CD14-positive monocyte (primary cell): ENCODE measurements around the gene KRT85. TPM values are rescaled to one million over a fixed set of nuclear protein-coding genes. Genes with fewer than 3 reads are reported as not detected.

Experiments used
- DNase-seq, 3 donors: peaks; one replicate each; pipeline ENCODE4 v3.0.0-alpha.2; 2011 to 2022
- H2AFZ ChIP-seq: 2 replicates; pipeline ENCODE4 v1.6.0; 2012; ENCODE audit warnings: mild to moderate bottlenecking, low read depth, low read length, inconsistent platforms; ENCODE audit not compliant: insufficient read depth, poor library complexity, severe bottlenecking
- H3K27ac ChIP-seq, 2 donors: 1 replicate in 1 of 2; 2 replicates in 1 of 2; pipeline ENCODE4 v1.5.1; 2012 to 2013; ENCODE audit warnings: low read length in 2 of 2, control low read depth in 1 of 2, inconsistent platforms in 1 of 2, low read depth in 1 of 2, mild to moderate bottlenecking in 1 of 2
- H3K27me3 ChIP-seq, 2 donors: one replicate each; pipeline versions ENCODE4 v1.6.0 to v1.6.1; 2011 to 2013; ENCODE audit warnings: low read length in 2 of 2; ENCODE audit not compliant: control insufficient read depth in 2 of 2, insufficient read depth in 2 of 2
- H3K36me3 ChIP-seq, 2 donors: replicated peaks in 1 of 2; 1 replicate in 1 of 2; 2 replicates in 1 of 2; pipeline versions ENCODE4 v1.5.1 to v1.6.1; 2012 to 2013; ENCODE audit warnings: low read length in 2 of 2, control low read depth in 1 of 2, inconsistent platforms in 1 of 2, mild to moderate bottlenecking in 1 of 2; ENCODE audit not compliant: insufficient read depth in 2 of 2, control insufficient read depth in 1 of 2
- H3K4me1 ChIP-seq, 2 donors: 1 replicate in 1 of 2; 2 replicates in 1 of 2; pipeline versions ENCODE4 v1.5.1 to v1.6.1; 2012 to 2013; ENCODE audit warnings: low read length in 2 of 2, control low read depth in 1 of 2, inconsistent platforms in 1 of 2, mild to moderate bottlenecking in 1 of 2, moderate library complexity in 1 of 2; ENCODE audit not compliant: insufficient read depth in 2 of 2, control insufficient read depth in 1 of 2
- H3K4me2 ChIP-seq: replicated peaks from 2 replicates; pipeline ENCODE3; 2012; ENCODE audit warnings: low read length, moderate library complexity, mild to moderate bottlenecking; ENCODE audit not compliant: poor library complexity, severe bottlenecking; ENCODE audit errors: extremely low read depth
- H3K4me3 ChIP-seq, 3 experiments: fragments of 200-600 bp in 1 of 3; sonication (generic) in 1 of 3; replicated peaks in 1 of 3; 1 replicate in 2 of 3; 2 replicates in 1 of 3; pipeline ENCODE4 v1.5.1; 2011 to 2013; ENCODE audit warnings: low read length in 3 of 3, mild to moderate bottlenecking in 3 of 3, control low read depth in 2 of 3, low read depth in 2 of 3, inconsistent platforms in 1 of 3, moderate library complexity in 1 of 3
- H3K79me2 ChIP-seq: 2 replicates; pipeline ENCODE4 v1.6.0; 2012; ENCODE audit warnings: mild to moderate bottlenecking, control low read depth, inconsistent platforms, low read length, moderate library complexity; ENCODE audit not compliant: insufficient read depth
- H3K9ac ChIP-seq: 2 replicates; pipeline ENCODE4 v1.6.0; 2017; ENCODE audit warnings: low read length, mild to moderate bottlenecking; ENCODE audit not compliant: insufficient read depth, poor library complexity, severe bottlenecking
- H3K9me3 ChIP-seq, 2 donors: replicated peaks in 1 of 2; 1 replicate in 1 of 2; 2 replicates in 1 of 2; pipeline versions ENCODE4 v1.5.1 to v1.6.1; 2012 to 2013; ENCODE audit warnings: low read length in 2 of 2, control low read depth in 1 of 2; ENCODE audit not compliant: control insufficient read depth in 1 of 2, insufficient read depth in 1 of 2
- H4K20me1 ChIP-seq: 2 replicates; pipeline ENCODE4 v1.6.0; 2012; ENCODE audit warnings: mild to moderate bottlenecking, low read length, control low read depth, moderate library complexity; ENCODE audit not compliant: insufficient read depth
- H3K27ac Mint-ChIP-seq, 7 donors: one replicate each; pipeline ENCODE4 v1.8.0; 2020; ENCODE audit warnings: mild to moderate bottlenecking in 7 of 7, mixed read lengths in 7 of 7, moderate library complexity in 6 of 7, inconsistent platforms in 2 of 7
- H3K27me3 Mint-ChIP-seq, 3 donors: one replicate each; pipeline ENCODE4 v1.8.0; 2021 to 2022; ENCODE audit warnings: low read depth in 3 of 3, mild to moderate bottlenecking in 3 of 3, mixed read lengths in 3 of 3, moderate library complexity in 3 of 3, inconsistent platforms in 1 of 3
- H3K36me3 Mint-ChIP-seq, 2 donors: one replicate each; pipeline ENCODE4 v1.8.0; 2020; ENCODE audit warnings: mixed read lengths in 2 of 2, inconsistent platforms in 1 of 2, mild to moderate bottlenecking in 1 of 2
- H3K4me1 Mint-ChIP-seq: one replicate; pipeline ENCODE4 v1.8.0; 2020; ENCODE audit warnings: mild to moderate bottlenecking, mixed read lengths
- H3K4me3 Mint-ChIP-seq, 2 donors: one replicate each; pipeline ENCODE4 v1.8.0; 2020; ENCODE audit warnings: mild to moderate bottlenecking in 2 of 2, mixed read lengths in 2 of 2, moderate library complexity in 1 of 2
- H3K9me3 Mint-ChIP-seq, 7 donors: one replicate each; pipeline ENCODE4 v1.8.0; 2020 to 2022; ENCODE audit warnings: mixed read lengths in 7 of 7, mild to moderate bottlenecking in 6 of 7, moderate library complexity in 6 of 7, inconsistent platforms in 2 of 7
- WGBS: methylation state at CpG from one replicate; pipeline ENCODE4 v1.1.5; 2013; ENCODE audit warnings: missing lambda C conversion rate; ENCODE audit not compliant: insufficient coverage; 5-methylcytosine and 5-hydroxymethylcytosine counted together
- intact Hi-C, 2 donors: fragments of 100-400 bp; cut with micrococcal nuclease; formaldehyde crosslinking; loops; one replicate each; pipeline versions ENCODE4 v1.15.0 to v1.15.1; 2023
- polyA plus RNA-seq, 3 donors: library from polyadenylated mRNA; depleted of rRNA in 1 of 3; unstranded in 2 of 3; stranded (reverse) in 1 of 3; fragments of 300-500 nt in 2 of 3; fragments of >200 nt in 1 of 3; fragmentation: Illumina TruSeq in 2 of 3; gene quantifications; 1 replicate in 2 of 3; 2 replicates in 1 of 3; pipeline ENCODE4 v1.2.3, GENCODE V29; 2012 to 2021
- TF ChIP-seq, protein P1 (sequence below): fragments of 200-600 bp; IDR thresholded peaks from one replicate; pipeline ENCODE4 v1.8.0; 2022; ENCODE audit warnings: antibody characterized with exemption, mild to moderate bottlenecking

KRT85 gene
- polyA plus RNA-seq, 3 donors, result not detected

DNA sequence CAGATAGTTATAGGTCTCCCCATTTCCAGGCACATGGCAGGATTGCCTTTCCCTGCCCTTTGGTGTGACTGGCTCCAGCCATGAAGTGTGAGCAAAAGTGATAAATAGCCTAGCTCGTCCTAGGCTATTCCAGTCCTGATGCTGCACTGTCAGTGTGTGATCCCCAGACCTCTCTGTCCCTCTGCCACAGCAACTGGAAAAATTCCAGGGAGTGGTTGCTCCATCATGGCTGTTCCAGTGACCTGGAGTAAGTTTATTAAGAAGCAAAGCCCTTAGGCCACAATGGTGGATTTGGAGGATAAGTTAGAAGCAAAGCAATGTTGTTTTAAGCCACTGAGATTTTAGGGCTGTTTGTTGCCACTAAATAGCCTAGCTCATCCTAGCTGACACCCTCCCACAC, 36.2 kb downstream of the KRT85 start:
- Histone ChIP-seq H3K9me3 (no peaks in the 10 kb centered on the region), H3K4me2 (no peak overlapping the region), H3K4me1 (no peaks in the 10 kb centered on the region), H3K36me3 (no peaks in the 10 kb centered on the region), H3K27ac (no peak overlapping the region), H3K27me3 (peaks cover 2 to 4% of the 10 kb centered on the region in 2 donors), H3K79me2 (no peaks in the 10 kb centered on the region), H3K4me3 (no peak overlapping the region), H2AFZ (no peak overlapping the region), H3K9ac (no peak overlapping the region), H4K20me1 (no peaks in the 10 kb centered on the region)
- intact Hi-C loops, result no loop called here
- H3K4me1 Mint-ChIP-seq, result peaks cover 4% of the 10 kb centered on the region
- DNase-seq, result no peak
- H3K27ac Mint-ChIP-seq, result no peak overlapping the region
- H3K9me3 Mint-ChIP-seq, result no peaks in the 10 kb centered on the region
- no peak overlapping the region for H3K4me3 Mint-ChIP-seq
- no CpG with 5 or more reads among the region's 1 CpG for WGBS
- peaks cover 6 to 16% (median 10%) of the 10 kb centered on the region in 3 donors for H3K27me3 Mint-ChIP-seq
- no peaks in the 10 kb centered on the region for H3K36me3 Mint-ChIP-seq
- TF ChIP-seq, protein P1, sequence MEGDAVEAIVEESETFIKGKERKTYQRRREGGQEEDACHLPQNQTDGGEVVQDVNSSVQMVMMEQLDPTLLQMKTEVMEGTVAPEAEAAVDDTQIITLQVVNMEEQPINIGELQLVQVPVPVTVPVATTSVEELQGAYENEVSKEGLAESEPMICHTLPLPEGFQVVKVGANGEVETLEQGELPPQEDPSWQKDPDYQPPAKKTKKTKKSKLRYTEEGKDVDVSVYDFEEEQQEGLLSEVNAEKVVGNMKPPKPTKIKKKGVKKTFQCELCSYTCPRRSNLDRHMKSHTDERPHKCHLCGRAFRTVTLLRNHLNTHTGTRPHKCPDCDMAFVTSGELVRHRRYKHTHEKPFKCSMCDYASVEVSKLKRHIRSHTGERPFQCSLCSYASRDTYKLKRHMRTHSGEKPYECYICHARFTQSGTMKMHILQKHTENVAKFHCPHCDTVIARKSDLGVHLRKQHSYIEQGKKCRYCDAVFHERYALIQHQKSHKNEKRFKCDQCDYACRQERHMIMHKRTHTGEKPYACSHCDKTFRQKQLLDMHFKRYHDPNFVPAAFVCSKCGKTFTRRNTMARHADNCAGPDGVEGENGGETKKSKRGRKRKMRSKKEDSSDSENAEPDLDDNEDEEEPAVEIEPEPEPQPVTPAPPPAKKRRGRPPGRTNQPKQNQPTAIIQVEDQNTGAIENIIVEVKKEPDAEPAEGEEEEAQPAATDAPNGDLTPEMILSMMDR, result no peak

DNA sequence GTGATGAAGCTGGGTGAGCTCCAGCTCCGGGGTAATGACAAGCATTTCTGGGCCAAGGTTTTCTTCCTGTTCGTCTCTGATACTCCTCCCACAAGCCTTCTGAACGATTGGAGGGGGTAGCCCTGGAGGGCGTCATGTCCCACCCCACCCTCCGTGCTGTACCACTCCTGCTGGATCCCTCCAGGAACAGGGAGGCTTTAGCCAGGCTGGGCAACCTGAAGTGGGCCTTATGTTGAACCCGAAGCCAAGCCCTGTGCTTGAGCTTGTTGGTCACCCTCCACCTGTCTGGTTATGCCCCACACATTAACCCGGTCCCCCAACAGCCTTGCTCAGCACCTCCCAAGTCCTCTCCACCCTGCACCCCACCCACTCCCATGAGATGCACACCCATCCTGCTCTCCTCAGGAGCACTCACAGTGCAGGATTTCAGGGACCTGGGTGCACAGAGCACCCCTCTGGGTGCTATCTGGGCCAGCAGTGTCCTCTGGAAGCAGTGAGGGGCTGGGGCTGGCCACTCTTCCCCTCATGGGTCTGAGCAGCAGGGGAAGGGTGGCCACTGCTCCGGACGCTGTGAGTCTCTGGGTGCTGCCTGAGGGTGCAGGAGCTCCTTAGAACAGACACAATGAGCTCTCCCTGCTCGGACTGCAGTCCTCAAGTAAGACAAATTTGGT, 39.3 kb downstream of the KRT85 start:
- Mint-ChIP-seq H3K9me3 (no peaks in the 10 kb centered on the region), H3K27ac (no peak overlapping the region), H3K36me3 (no peaks in the 10 kb centered on the region), H3K27me3 (peaks cover 14 to 31% (median 22%) of the 10 kb centered on the region in 3 donors), H3K4me1 (peaks cover 4% of the 10 kb centered on the region), H3K4me3 (peak overlapping the region in 1 of 2 donors; percentile 18)
- Histone ChIP-seq H3K4me2 (no peak overlapping the region), H3K27me3 (peaks cover 0 to 11% of the 10 kb centered on the region in 2 donors), H4K20me1 (no peaks in the 10 kb centered on the region), H2AFZ (no peak overlapping the region), H3K9me3 (no peaks in the 10 kb centered on the region), H3K4me1 (no peaks in the 10 kb centered on the region), H3K27ac (no peak overlapping the region), H3K9ac (no peak overlapping the region), H3K79me2 (no peaks in the 10 kb centered on the region), H3K36me3 (no peaks in the 10 kb centered on the region), H3K4me3 (no peak overlapping the region)
- no peak for DNase-seq
- intact Hi-C loops, result loop anchor here (1.0 to 5.0 kb wide), 3 partner anchors 106 to 172 kb away; no protein-coding TSS in a partner anchor
- 74% methylated on average over 6 of the region's 10 CpGs for WGBS
- TF ChIP-seq, protein P1, result peak; percentile 39
